GM23248 (cell line): ENCODE data around the gene RIC8B. TPM values are rescaled to one million over a fixed set of nuclear protein-coding genes. Genes with fewer than 3 reads are reported as not detected.

Experiments used
- DNase-seq: peaks from one replicate; pipeline ENCODE4 v3.0.0-alpha.2; 2015
- H2AFZ ChIP-seq: fragments of 200-600 bp; sonication (generic); 2 replicates; pipeline ENCODE4 v1.6.1; 2016; ENCODE audit warnings: antibody characterized with exemption
- H3F3A ChIP-seq: fragments of 200-600 bp; sonication (generic); 2 replicates; pipeline ENCODE4 v1.6.1; 2016; ENCODE audit warnings: mild to moderate bottlenecking, antibody characterized with exemption, mixed run types; ENCODE audit not compliant: insufficient read depth
- H3K27ac ChIP-seq: fragments of 200-600 bp; sonication (generic); 2 replicates; pipeline ENCODE4 v1.5.1; 2016; ENCODE audit warnings: mild to moderate bottlenecking
- H3K27me3 ChIP-seq: fragments of 200-600 bp; sonication (generic); replicated peaks from 2 replicates; pipeline ENCODE4 v1.6.1; 2016; ENCODE audit warnings: mild to moderate bottlenecking; ENCODE audit not compliant: insufficient read depth
- H3K36me3 ChIP-seq: fragments of 200-600 bp; sonication (generic); 2 replicates; pipeline ENCODE4 v1.6.1; 2016; ENCODE audit warnings: low read depth, mild to moderate bottlenecking
- H3K4me1 ChIP-seq: fragments of 200-600 bp; sonication (generic); 2 replicates; pipeline ENCODE4 v1.6.1; 2016; ENCODE audit warnings: mild to moderate bottlenecking; ENCODE audit not compliant: insufficient read depth
- H3K4me2 ChIP-seq: fragments of 200-600 bp; sonication (generic); one replicate; pipeline ENCODE4 v1.6.1; 2016; ENCODE audit warnings: mild to moderate bottlenecking; ENCODE audit not compliant: unreplicated experiment
- H3K4me3 ChIP-seq: fragments of 200-600 bp; sonication (generic); 2 replicates; pipeline ENCODE4 v1.5.1; 2016; ENCODE audit warnings: mild to moderate bottlenecking
- H3K79me2 ChIP-seq: fragments of 200-600 bp; sonication (generic); 2 replicates; pipeline ENCODE4 v1.6.1; 2016; ENCODE audit warnings: mild to moderate bottlenecking; ENCODE audit not compliant: insufficient read depth
- H3K9ac ChIP-seq: fragments of 200-600 bp; sonication (generic); 2 replicates; pipeline ENCODE4 v1.6.1; 2016; ENCODE audit warnings: mild to moderate bottlenecking
- H3K9me2 ChIP-seq: fragments of 200-600 bp; sonication (generic); 2 replicates; pipeline ENCODE4 v1.6.1; 2016; ENCODE audit warnings: mixed run types, mild to moderate bottlenecking, moderate library complexity; ENCODE audit not compliant: insufficient read depth
- H3K9me3 ChIP-seq: fragments of 200-600 bp; sonication (generic); one replicate; pipeline ENCODE4 v1.6.1; 2017; ENCODE audit warnings: low read depth
- H4K20me1 ChIP-seq: fragments of 200-600 bp; sonication (generic); 2 replicates; pipeline ENCODE4 v1.6.0; 2016; ENCODE audit not compliant: insufficient read depth
- EZH2 ChIP-seq: fragments of 200-600 bp; sonication (generic); IDR thresholded peaks from 2 replicates; pipeline ENCODE4 v1.6.1; 2018; ENCODE audit warnings: antibody characterized with exemption, mild to moderate bottlenecking; ENCODE audit not compliant: insufficient read depth, poor library complexity, severe bottlenecking
- EZH2phosphoT487 ChIP-seq: fragments of 200-600 bp; sonication (generic); IDR thresholded peaks from 2 replicates; pipeline ENCODE4 v1.6.1; 2018; ENCODE audit warnings: antibody characterized with exemption, moderate library complexity, mild to moderate bottlenecking, low read depth; ENCODE audit not compliant: insufficient read depth
- whole genome bisulfite sequencing, 2 experiments: methylation state at CpG; one replicate each; pipeline ENCODE4 v1.1.6; 2015 to 2017; ENCODE audit warnings: low lambda C conversion rate in 2 of 2, low coverage in 1 of 2; ENCODE audit errors: missing lambda C conversion rate in 2 of 2; 5-methylcytosine and 5-hydroxymethylcytosine counted together
- in situ Hi-C: fragments of 300-500 bp; cut with MboI; formaldehyde crosslinking; loops from 2 replicates; pipeline ENCODE4 v1.15.0; 2020
- polyA plus RNA-seq: library from polyadenylated mRNA; unstranded; fragments of >200 nt; fragmentation: Nextera tagmentation; extraction: Ambion mirVana; gene quantifications from 2 replicates; pipeline ENCODE4 v1.2.1, GENCODE V29; 2016
- total RNA-seq: library from RNA; depleted of rRNA; stranded (reverse); fragments of >200 nt; shearing (Covaris generic); gene quantifications from 2 replicates; pipeline ENCODE4 v1.2.3, GENCODE V29; 2014

Gene RIC8B
- total and polyA plus RNA-seq, 2 experiments from 2014 or later = 6.8 to 7.6 TPM

DNA sequence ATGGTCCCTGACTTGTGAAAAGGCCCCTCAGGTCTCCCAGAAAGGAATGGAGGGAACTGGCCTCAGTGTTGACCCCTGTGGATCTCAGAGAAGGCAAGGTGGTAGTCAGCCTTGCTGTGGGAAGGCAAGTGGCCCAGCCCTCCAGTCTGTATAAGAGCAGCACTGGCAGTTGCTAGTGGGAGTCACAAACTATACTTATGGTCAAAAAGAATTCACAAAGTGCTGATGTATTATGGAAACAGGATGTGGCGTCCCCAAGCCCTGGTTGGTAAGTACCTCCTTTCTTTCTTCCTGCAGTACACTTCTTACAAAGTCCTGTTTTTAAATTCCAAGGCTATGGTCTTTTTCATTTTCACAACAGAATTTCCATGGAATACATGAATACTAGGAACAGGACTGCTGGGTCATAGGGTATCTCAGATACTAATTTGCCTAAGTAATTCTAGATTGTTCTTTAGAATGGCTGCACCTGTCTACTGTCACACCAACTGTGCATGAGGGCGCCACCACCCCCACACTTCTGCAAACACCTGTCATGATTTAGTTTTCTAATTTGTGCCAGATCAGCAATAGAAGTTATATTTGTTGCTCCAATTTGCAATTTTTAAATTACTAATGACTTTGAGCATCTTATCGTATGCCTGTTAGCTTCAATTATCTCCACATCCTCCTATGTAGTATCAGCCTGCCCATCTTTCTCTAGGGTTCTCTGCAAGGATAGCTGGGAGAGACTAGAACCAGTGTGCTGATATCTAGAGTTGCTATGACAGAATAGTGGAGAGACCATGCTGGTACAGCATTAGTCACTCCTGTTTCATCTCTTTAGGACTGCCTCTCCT lies 140.5 kb downstream of the RIC8B start:
- H3K4me3 ChIP-seq = no peak overlapping the region
- DNase-seq = no peak
- H3F3A ChIP-seq = no peaks in the 10 kb centered on the region
- no peaks in the 10 kb centered on the region for H4K20me1 ChIP-seq
- no peaks in the 10 kb centered on the region for H3K79me2 ChIP-seq
- no peaks in the 10 kb centered on the region for H3K9me3 ChIP-seq
- no peaks in the 10 kb centered on the region for H3K9me2 ChIP-seq
- WGBS, 2 experiments = 42 to 46% methylated on average over 3 of the region's 3 CpGs
- no peaks in the 10 kb centered on the region for H3K27me3 ChIP-seq
- no peaks in the 10 kb centered on the region for H3K4me1 ChIP-seq
- H3K27ac ChIP-seq = no peak overlapping the region
- H3K36me3 ChIP-seq = no peaks in the 10 kb centered on the region
- H3K9ac ChIP-seq = no peak overlapping the region
- TF ChIP-seq EZH2 = no peak
- TF ChIP-seq EZH2phosphoT487 = no peak
- in situ Hi-C loops = loop anchor here (10.0 kb wide), 1 partner anchor 530 kb away; no protein-coding TSS in a partner anchor
- no peak overlapping the region for H3K4me2 ChIP-seq
- no peak overlapping the region for H2AFZ ChIP-seq

DNA sequence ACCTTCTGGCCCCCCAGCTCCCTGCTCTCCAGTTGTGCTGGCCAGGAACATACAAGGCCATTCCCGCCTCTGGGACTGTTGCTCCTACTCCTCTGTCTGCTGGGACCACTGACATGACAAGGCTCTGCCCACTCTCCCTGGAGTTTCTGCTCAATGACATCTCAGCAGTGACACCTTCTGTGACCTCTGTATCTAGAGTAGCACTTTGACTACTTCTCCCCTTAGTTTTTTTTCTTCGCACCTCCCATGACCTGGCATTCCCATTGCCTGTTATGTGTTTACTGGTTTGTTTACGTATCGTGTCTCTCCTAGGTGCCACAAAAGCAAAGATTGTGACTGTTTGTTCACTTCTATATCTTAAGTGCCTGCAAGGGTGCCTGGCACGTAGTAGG lies 141.1 kb downstream of the RIC8B start:
- in situ Hi-C loops = loop anchor here (10.0 kb wide), 1 partner anchor 531 kb away; no protein-coding TSS in a partner anchor

DNA sequence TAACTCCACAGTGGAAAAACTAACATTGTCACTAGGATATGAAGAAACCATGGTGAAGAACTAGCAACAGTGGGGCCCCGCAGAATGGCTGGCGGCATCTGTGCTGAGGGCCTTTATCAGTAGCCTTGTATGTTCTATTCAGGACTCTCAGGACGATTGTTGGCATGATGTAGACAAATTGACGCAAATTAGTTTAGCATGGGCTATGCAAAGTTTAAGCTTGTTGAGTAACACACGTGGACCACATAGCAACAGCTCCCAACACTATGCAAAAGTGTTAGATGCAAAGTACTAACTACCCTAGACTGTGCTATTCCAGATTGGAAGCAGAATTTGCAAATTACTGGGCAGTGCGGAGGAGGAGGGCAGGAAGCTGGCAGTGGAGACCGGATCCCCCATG lies 143.0 kb downstream of the RIC8B start:
- Histone ChIP-seq H3F3A (no peaks in the 10 kb centered on the region), H3K27ac (no peak overlapping the region), H3K9ac (no peak overlapping the region), H3K9me2 (no peaks in the 10 kb centered on the region), H3K4me2 (no peak overlapping the region), H4K20me1 (no peaks in the 10 kb centered on the region), H3K4me3 (no peak overlapping the region), H2AFZ (no peak overlapping the region), H3K79me2 (no peaks in the 10 kb centered on the region), H3K9me3 (no peaks in the 10 kb centered on the region), H3K36me3 (no peaks in the 10 kb centered on the region), H3K4me1 (no peaks in the 10 kb centered on the region), H3K27me3 (no peaks in the 10 kb centered on the region)
- TF ChIP-seq EZH2 (no peak), EZH2phosphoT487 (no peak)
- no peak for DNase-seq
- in situ Hi-C loops = loop anchor here (10.0 kb wide), 1 partner anchor 533 kb away; no protein-coding TSS in a partner anchor
- 64 to 68% methylated on average over 6 to 7 of the region's 7 CpGs for WGBS, 2 experiments

More for the DNA sequence above, 141.1 kb downstream of the RIC8B start:
- H3F3A ChIP-seq = no peaks in the 10 kb centered on the region
- no peaks in the 10 kb centered on the region for H4K20me1 ChIP-seq
- no peaks in the 10 kb centered on the region for H3K27me3 ChIP-seq
- H2AFZ ChIP-seq = no peak overlapping the region
- H3K9me3 ChIP-seq = no peaks in the 10 kb centered on the region
- no peaks in the 10 kb centered on the region for H3K36me3 ChIP-seq
- no peak overlapping the region for H3K27ac ChIP-seq
- WGBS, 2 experiments = 76% methylated on average over 5 of the region's 5 CpGs
- no peak for DNase-seq
- H3K4me1 ChIP-seq = no peaks in the 10 kb centered on the region
- no peak overlapping the region for H3K4me2 ChIP-seq
- H3K9me2 ChIP-seq = no peaks in the 10 kb centered on the region
- H3K9ac ChIP-seq = no peak overlapping the region
- no peaks in the 10 kb centered on the region for H3K79me2 ChIP-seq
- H3K4me3 ChIP-seq = no peak overlapping the region
- no peak for TF ChIP-seq EZH2
- no peak for TF ChIP-seq EZH2phosphoT487

DNA sequence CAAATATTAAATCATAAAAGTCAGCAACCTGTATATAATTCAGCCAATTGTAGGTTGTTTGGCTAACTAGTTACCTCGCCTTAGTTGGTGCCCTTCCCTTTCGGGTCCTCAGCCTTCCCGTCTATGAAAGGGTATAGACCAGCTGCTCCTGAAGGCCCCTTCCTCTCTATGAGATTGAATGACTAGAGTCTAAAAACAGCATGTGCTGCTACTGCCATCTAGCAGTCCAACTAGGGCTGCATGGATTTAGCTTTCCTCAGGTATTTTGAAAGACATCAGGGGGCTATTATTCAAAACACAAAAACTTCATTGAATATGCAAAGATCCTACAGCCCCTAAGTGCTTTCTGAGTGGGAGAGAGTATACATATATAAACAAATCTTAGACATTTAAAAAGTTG lies 144.3 kb downstream of the RIC8B start:
- 9 to 15% methylated on average over 3 of the region's 3 CpGs for WGBS, 2 experiments
- Histone ChIP-seq H3K27ac (no peak overlapping the region), H3K79me2 (no peaks in the 10 kb centered on the region), H3K27me3 (no peaks in the 10 kb centered on the region), H3F3A (no peaks in the 10 kb centered on the region), H3K4me2 (no peak overlapping the region), H3K4me3 (no peak overlapping the region), H3K4me1 (no peaks in the 10 kb centered on the region), H3K9me3 (no peaks in the 10 kb centered on the region), H3K9ac (no peak overlapping the region), H4K20me1 (no peaks in the 10 kb centered on the region), H3K36me3 (no peaks in the 10 kb centered on the region), H3K9me2 (no peaks in the 10 kb centered on the region), H2AFZ (no peak overlapping the region)
- in situ Hi-C loops = loop anchor here (10.0 kb wide), 1 partner anchor 534 kb away; no protein-coding TSS in a partner anchor
- no peak for DNase-seq
- no peak for TF ChIP-seq EZH2
- no peak for TF ChIP-seq EZH2phosphoT487
